GM19328 (cell line): ENCODE data around the gene C5orf46.
"Not testable (repeated sequence)": the region's sequence is repeated elsewhere in the genome, so short reads cannot be mapped to it uniquely, and the experiment has no call there.

Experiments
- ATAC-seq: cut with Tn5 transposase; IDR thresholded peaks from one replicate; pipeline ENCODE4 v1.9.1; 2021; ENCODE audit warnings: mild to moderate bottlenecking, moderate library complexity; ENCODE audit not compliant: unreplicated experiment

The C5orf46 gene

GRCh38 chr5:147906326-147907095 lies at the start of gene C5orf46:
TSS of gene C5orf46 (minus strand) at chr5:147906538. CDS start at chr5:147906501, 37 bp downstream.
- ATAC-seq: no peak

GRCh38 chr5:147954971-147955370 lies 48.6 kb upstream of the C5orf46 start:
- no peak for ATAC-seq

- ATAC-seq: no peak
Observed at GRCh38 chr5:147949711-147950573, 43.6 kb upstream of the C5orf46 start.

GRCh38 chr5:147946658-147947274 lies 40.4 kb upstream of the C5orf46 start:
- not testable (repeated sequence) for ATAC-seq

GRCh38 chr5:147939431-147940114 lies 33.2 kb upstream of the C5orf46 start:
- no peak for ATAC-seq

- ATAC-seq: no peak
Observed at GRCh38 chr5:147935032-147935431, 28.7 kb upstream of the C5orf46 start.

- peak; percentile 78 for ATAC-seq
Observed at GRCh38 chr5:147930769-147931168, 24.4 kb upstream of the C5orf46 start.

GRCh38 chr5:147927901-147928300 lies 21.6 kb upstream of the C5orf46 start:
- no peak for ATAC-seq

- no peak for ATAC-seq
Observed at GRCh38 chr5:147925020-147925419, 18.7 kb upstream of the C5orf46 start.

- no peak for ATAC-seq
Observed at GRCh38 chr5:147921136-147921535, 14.8 kb upstream of the C5orf46 start.

GRCh38 chr5:147920420-147921030 lies 14.2 kb upstream of the C5orf46 start:
- ATAC-seq: no peak

- ATAC-seq: no peak
Observed at GRCh38 chr5:147918899-147919298, 12.6 kb upstream of the C5orf46 start.

GRCh38 chr5:147918101-147918685 lies 11.9 kb upstream of the C5orf46 start:
- ATAC-seq: no peak

- ATAC-seq: no peak
Observed at GRCh38 chr5:147913786-147914185, 7.4 kb upstream of the C5orf46 start.

GRCh38 chr5:147912011-147912410 lies 5.7 kb upstream of the C5orf46 start:
- ATAC-seq: no peak

- no peak for ATAC-seq
Observed at GRCh38 chr5:147911427-147911826, 5.1 kb upstream of the C5orf46 start.

- no peak for ATAC-seq
Observed at GRCh38 chr5:147904110-147904509, 2.2 kb downstream of the C5orf46 start.

- no peak for ATAC-seq
Observed at GRCh38 chr5:147902609-147903115, 3.7 kb downstream of the C5orf46 start.

- ATAC-seq: no peak
Observed at GRCh38 chr5:147901599-147902039, 4.7 kb downstream of the C5orf46 start.

- no peak for ATAC-seq
Observed at GRCh38 chr5:147898875-147899401, 7.4 kb downstream of the C5orf46 start.
